Limb (tissue), 2 donors: ENCODE results near the gene RBPJL.
A peak's percentile ranks its signal among the peaks of the same experiment; 100 is the strongest.

Source experiments
- DNase-seq, 2 donors: peaks; one replicate each; pipeline ENCODE4 v3.0.0-alpha.2; 2016; ENCODE audit errors: extremely low spot score in 2 of 2

Gene RBPJL

DNA sequence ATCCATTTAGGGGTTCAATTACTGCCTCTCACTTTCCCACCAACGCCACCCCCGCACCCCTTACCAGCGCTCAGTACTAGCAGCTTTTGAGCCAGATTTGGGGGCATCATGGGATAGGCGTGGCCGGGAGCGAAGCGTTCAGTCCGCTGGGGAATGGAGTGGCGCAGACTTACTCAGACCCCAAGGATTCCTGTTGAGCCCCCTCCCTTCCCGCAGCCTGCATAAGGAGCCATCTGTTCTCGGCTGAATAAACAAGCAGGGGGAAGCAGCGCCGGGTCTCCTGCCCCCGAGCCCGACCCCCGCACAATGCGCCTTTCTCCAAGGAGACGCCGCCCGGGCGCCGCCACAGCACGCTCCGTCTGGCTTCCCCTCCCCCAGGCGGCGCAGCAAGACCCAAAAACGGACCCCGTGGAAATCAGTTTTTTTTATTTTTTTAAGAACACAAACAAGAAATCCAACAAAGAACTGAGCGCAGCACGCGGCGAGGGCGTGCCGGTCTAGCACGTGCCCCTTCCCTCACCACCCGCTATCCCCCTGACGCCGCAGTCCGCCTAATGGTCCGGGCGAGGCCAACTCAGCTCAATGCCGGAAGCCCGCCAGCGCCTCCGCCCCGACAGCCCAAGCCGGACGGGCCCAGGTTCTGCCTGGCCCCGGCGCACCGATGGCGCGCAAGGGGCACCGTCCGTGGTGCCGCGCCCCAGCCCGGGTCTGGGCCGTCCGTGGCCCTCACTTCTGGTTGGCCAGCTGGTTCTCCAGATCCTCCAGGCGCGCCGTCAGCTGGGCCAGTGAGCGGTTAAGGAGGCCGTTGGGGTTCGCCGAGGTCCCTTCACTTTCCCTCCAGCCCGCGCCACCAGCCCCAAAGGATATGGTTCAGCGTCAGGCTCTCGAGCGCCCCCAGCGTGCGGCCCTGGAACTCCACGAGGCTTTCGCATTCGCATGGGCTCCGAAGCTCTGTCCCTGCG lies 13.3 kb upstream of the RBPJL start:
- peak; percentile 51 to 89 for DNase-seq

DNA sequence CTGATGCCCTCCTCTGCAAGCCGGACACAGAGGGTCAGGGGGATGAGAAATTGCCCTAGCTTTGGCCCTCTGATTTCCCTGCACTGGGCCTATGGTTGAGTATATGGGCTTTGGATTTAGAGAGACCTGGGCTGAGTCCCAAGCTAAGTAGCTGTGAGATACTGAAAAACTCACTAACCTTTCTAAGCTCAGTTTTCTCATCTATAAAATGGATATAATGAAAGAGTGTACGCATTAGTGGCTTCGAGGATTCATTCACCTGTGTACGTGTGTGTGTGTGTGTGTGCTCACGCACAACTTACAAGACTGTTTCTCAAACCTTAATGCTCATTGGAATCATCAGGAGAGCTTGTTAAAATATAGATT lies 12.7 kb upstream of the RBPJL start:
- no peak for DNase-seq

DNA sequence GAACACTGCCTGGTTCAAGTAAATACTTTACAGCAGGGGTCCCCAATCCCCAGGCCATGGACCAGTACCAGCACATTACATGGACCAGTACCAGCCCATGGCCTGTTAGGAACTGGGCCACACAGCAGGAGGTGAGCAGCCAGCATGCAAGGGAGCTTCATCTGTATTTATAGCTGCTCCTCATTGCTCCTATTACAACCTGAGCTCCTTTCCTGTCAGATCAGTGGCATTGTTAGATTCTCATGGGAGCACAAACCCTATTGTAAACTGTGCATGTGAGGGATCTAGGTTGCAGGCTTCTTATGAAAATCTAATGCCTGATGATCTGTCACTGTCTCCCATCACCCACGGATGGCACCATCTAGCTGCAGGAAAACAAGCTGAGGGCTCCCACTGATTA lies 12.0 kb upstream of the RBPJL start:
- no peak for DNase-seq

DNA sequence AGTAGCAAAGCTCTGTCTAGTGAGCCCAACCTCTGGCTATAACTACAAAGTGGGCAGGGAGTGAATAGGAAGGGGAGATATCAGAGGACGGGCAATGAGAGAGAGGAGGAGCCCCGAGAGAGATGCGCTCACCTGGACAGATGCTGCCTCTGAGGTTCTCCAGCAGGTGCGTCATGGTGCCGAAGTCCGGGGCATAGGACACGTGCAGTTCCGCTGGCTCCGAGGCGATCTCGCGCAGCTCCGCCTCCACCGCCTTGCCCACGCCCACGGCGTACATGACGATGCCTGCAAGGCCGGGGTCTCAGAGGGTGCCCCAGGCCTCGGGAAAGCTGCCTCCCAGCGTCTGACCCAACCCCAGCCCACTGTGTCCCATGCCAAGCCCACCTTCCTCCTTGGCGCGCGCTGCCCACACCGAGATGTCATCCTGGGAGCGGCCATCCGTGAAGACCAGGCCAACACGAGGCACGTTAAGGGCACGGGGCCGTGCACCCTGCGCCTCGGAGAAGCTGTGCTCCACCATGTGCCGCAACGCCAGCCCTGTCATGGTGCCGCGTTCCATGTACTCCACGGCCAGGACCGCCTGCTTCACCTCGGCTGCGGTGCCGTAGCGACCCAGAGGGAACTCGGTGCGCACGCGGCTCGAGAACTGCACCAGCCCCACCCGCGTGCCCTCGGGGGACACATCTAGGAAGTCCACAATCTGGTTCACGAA lies 8.7 kb upstream of the RBPJL start:
- DNase-seq, result no peak

DNA sequence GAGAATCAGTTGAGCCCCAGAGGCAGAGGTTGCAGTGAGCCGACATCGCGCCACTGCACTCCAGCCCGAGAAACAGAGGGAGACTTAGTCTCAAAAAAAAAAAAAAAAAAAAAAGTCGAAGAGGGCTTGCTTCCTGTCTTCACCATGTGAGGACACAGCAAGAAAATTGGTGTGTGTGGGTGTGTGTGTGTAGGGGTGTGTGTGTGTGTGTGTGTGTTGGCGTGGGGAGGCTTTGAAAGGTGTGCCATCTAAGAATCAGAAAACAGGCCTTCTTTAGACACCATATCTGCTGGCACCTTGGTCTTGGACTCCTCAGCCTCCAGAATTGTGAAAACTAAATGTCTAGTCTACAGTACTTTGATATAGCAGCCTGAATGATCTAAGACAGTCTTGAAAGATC lies 6.9 kb upstream of the RBPJL start:
- no peak for DNase-seq

DNA sequence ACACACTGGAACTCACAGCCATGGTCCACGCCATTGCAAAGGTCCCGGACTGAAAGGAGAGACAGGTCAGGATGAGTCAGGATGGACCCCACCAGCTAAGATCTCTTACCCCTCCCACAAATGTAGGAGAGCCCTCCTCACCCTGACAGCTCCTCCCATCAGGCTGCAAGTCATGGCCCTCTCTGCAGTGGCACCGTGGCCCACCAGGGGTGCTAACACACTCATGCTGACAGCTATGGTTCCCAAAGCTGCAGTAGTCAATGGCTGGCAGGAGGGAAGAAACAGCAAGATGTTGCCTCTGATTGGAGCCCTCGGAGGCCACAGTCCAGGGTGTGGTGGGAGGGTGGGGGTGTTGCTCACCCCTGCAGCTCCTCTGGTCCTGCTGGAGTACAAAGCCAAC lies 5.7 kb upstream of the RBPJL start:
- no peak for DNase-seq

DNA sequence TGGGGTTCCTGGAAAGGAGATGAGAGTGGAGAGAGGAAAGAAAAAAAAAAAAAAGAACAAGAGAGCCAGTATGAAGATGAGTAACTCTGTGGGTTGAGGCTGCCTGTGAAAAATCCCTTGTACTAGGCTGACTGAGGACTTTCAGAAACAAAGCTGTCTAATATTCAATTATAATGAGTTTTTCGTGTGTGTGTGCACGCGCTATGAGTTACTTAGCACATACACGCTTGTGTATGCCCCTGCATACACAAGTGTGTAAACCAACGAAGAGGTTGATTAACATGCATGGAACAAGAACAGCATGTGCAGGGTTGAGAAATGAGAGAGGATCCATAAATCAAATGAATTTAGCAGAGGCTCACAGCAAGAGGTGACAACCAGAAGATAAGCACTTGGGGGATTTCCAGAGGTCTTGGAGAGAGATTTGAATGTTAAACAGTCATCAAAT lies 4.8 kb upstream of the RBPJL start:
- DNase-seq, result no peak

DNA sequence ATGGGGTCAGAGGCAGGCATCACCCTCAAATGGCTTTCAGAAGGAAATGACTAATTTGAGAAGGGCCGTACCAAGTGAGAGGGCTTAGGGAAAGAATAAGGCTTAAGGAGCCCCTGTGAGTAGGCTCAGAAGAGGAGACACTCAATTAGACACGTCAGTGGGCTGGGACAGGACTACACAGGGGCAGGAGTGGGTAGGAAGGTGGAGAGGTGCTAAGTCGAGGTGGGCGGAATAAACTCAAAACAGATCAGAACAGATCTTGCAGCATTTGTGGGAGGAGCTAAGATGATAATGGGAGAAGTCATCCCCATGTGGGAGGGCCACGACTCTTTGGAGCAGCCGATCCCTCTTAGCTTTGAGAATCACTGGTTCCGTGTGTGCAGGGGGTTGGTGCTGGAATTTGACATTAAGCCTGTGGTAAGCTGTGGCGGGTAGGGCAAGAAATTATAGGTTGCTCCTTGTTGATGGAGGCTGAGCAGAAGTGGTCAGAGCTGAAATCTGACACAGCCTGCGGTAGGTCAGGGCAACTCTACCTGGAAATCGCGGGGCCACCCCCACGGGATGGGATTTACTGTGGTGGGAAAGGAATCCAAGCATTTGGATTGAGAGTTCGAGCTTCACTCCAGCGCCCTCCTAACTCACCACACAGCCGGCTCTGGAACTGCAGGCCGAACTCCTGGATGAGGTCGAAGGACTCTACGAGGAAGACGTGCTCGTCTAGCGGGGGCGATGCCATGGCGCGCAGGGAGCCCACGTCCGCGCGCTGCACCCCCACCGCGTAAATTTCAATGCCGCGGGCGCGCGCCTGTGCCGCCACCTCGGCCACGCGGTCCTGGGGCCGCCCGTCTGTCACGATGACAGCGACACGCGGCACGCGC lies 2.8 kb upstream of the RBPJL start:
- DNase-seq, result no peak

DNA sequence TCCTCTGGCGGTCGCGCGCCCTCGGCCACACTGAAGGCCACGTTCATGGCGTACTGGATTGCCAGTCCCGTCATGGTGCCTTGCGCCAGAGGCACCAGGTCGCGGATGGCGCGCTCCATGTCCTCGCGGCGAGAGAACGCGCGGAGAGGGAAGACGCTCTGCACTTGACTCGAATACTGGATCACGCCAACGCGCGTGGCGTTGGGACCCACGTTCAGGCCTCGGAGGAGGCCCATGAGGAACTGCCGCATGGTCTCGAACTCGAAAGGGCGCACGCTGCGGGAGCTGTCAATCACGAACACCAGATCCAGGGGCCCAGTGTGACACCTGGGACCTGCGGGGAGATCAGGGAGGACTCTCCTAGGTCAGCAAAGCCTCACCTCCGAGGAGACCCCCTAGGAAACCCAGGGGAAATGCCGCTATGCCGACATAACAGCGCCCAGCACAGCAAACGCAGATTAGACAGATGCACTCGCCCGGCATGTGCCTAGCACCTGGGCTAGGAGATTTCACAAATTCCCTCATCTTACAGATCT lies 2.1 kb upstream of the RBPJL start:
- DNase-seq, result no peak

DNA sequence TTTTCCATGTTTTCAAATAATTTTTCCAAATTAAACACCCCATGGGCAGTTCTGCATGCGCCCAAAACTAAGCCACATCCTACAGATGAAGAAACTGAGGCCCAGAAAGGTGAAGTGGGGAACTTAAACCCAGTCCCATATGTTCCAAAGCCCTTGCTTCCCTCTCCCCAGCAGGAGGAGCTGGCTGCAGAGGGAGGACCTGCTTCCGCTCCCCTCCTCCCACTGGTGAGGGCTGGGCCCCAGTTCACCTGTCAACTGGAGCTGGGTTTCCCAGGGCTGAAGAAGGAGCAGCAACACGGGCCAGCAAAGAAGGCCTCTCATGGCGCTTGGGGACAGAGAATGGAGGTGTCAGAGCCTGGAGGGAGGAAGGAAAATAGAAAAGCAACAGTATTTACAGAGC lies 1.4 kb upstream of the RBPJL start:
- DNase-seq, result no peak

DNA sequence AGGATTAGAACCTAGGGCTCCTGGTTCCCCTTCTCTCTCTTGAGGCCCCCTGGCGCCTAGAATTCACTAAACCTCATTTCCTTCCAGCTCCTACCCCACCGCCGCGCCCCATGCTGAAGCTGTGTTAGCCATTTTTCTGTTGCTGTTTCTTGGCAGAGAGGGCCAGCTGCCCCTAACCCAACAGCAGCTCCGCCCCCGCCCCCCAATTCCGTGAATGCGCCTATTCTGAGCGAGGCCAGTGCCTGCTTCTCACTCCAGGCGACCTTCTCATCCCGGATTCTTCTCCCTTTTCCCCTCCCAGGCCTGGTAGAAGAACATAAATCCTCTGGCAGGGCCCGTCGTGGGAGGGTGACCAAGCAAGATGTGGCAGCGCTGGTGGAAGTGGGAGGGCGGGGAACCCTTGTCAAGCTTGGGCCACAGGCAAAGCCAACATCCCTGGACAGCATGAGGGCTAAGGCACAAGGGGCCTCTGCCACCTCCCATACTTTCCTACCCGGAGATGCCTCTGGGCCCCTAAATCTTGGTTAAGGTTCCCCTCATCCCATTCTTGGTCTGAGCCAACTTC lies 518 bp downstream of the RBPJL start:
- DNase-seq, result no peak

DNA sequence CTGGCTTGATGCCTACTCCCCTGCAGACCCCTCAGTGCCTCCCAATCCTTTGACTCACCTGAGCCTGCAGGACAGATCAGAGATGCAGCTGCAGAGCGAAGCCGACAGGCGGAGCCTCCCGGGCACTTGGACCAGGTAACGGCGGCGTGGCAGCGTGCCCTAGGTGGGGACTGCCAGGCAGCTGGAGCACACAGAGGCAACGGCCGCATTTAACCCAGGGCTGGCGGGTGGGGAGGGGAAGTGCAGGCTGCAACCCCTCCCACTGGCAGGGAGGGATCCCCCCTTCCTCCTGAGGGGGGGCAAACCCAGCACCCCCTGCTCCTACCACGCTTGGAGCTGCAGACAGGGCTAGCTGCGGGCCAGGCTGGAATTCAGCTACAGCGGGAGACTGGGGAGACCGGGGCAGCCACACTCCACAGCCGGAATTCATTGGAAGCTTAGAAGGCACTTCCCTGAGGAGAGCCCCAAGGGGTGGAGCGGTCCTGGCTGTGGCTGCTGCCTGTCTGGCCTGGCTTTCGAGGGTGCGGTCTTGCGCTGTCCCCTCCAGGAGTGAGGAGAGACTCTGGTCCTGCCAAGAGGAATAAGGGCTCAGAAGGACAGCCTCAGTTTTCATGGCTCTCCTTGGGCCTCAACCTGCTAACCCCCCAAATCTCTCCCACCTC lies 1.6 kb downstream of the RBPJL start, which contains the start of gene MATN4:
Gene MATN4 (minus strand): TSS at position 183 of the 662 bp plus-strand sequence. CDS start 2,717 bp downstream, outside the sequence.
- DNase-seq, result peak in 1 of 2 donors; percentile 66

DNA sequence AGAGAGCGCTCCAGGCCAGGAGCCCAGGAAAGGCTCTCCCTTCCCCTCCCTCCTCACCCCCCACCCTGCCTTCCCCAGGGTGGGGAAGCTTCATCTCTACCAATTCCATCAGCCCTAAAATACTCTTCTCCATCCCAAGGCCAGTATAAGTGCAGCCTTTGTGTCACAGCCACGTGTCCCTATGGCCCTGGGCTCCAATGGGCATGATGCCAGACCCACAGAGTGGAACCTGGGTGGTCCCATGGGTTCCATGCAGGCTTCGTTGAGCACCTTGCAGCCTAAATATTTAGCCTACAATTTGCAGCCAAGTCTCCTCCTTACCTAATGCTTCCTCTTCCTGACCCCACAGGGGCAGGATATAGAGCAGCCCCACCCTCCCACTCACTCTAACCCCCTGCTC lies 2.4 kb downstream of the RBPJL start:
- DNase-seq, result no peak

DNA sequence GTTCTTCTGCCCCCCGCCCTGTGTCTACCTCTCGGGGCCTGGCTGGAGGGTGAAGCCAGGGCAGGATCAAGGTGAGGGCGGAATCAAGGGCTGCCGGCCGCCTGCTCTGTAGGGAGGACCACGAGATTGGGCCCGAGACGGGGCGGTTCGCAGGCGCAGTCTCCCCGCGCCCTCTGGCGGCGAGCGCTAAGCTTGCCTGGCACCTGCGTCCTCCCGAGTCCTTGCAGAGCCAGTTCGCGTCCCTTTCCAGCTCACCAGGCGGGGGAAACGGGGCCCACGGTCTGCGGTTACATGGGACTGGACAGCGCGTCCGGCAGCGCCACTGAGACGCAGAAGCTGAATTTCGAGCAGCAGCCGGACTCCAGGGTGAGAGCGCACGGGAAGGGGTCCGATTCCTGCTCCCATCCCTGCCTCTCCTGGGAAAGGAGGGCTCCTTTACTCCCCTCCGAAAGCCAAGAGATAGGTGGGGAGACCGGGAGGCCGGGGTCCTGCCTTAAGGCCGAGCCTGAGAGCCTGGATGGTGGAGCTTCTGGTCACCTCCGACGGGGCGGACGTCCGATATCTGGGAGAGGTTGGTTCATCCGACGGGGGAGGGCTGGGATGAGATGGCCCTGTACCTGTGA lies 5.1 kb downstream of the RBPJL start:
- DNase-seq, result peak in 1 of 2 donors; percentile 75

DNA sequence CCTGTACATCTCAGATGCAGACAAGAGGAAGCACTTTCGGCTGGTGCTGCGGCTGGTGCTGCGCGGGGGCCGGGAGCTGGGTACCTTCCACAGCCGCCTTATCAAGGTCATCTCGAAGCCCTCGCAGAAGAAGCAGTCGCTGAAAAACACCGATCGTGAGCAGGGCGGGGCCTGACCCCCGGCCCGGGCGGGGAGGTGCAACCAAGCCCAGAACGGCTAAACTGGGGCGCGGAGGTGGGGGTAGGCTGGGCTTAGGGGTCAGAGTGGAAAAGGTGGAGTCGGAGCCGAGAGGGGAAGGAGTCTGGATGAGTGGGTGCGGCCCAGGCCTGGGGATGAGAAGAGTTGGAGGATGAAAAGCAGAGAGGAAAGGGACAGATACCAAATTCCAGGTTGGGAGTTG lies 5.6 kb downstream of the RBPJL start:
- DNase-seq, result no peak

DNA sequence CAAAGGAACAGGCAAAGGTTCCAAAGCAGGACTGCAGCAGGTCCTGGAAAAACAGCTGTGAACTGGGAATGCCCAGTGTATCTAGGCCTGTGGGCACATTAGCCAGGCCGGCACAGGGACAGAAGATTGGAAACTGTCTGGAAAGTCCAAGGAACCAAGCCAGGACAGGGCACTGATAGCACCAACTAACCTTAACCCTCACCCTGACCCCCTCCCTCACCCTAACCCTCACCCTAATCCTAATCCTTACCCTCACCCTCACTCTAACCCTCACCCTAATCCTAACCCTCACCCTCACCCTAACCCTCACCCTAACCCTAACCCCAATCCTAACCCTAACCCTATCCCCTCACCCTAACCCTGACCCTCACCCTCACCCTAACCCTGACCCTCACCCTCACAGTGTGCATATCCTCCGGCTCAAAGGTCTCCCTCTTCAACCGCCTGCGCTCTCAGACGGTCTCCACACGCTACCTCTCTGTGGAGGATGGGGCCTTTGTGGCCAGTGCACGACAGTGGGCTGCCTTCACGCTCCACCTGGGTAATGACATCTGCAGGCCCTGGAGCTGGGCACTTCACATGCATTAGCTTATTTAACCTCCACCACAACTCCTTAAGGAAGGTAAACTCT lies 6.5 kb downstream of the RBPJL start:
- no peak for DNase-seq

DNA sequence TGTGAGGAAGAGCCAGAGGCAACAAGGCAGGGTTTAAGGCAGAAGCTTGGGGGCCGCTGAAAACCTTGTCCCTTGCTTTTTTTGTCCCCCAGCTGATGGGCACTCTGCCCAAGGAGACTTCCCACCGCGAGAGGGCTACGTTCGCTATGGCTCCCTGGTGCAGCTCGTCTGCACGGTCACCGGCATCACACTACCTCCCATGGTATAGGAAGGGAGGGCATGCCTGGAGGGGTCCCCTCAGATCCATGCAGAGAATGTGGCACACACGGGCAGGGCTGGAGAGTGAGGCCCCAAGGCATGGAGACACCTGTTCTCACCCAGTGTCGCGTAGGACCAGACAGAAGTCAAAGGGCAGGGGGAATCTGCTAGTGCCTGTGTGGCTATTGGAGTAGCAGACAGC lies 7.3 kb downstream of the RBPJL start:
- DNase-seq, result no peak

DNA sequence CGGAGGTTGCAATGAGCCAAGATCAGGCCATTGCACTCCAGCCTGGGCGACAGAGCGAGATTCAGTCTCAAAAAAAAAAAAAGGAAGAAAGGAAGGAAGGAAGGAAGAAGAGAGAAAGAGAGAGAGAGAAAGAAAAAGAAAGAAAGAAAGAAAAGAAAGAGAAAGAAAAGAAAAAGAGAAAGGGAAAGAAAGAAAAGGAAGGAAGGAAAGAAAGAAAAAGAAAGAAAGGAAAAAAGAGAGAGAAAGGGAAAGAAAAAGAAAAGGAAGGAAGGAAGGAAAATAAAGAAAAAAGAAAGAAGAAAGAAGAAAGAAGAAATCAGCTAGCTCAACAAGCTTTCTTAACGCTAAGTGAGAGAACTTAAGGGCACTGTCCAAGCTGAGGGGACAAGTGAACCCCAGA lies 9.0 kb downstream of the RBPJL start:
- DNase-seq, result no peak
